NT2/D1 (cell line): ENCODE data around the gene SH3RF1.
"Not testable (repeated sequence)": the region's sequence is repeated elsewhere in the genome, so short reads cannot be mapped to it uniquely, and the experiment has no call there.

Experiments used
- DNase-seq: peaks from one replicate; pipeline ENCODE4 v3.0.0-alpha.2; 2011; ENCODE audit warnings: low read depth, low spot score
- H3K27me3 ChIP-seq: 2 replicates; pipeline ENCODE4 v1.6.0; 2011; ENCODE audit warnings: mild to moderate bottlenecking; ENCODE audit not compliant: insufficient read length, insufficient read depth
- H3K36me3 ChIP-seq: 2 replicates; pipeline ENCODE4 v1.6.1; 2011; ENCODE audit warnings: mild to moderate bottlenecking, low read length, mixed read lengths; ENCODE audit not compliant: insufficient read depth, insufficient read length
- H3K4me1 ChIP-seq: 2 replicates; pipeline ENCODE4 v1.5.1; 2011; ENCODE audit not compliant: insufficient read depth, insufficient read length
- H3K4me3 ChIP-seq: 2 replicates; pipeline ENCODE4 v1.5.1; 2011; ENCODE audit warnings: low read depth; ENCODE audit not compliant: insufficient read length
- H3K9ac ChIP-seq: 2 replicates; pipeline ENCODE4 v1.6.0; 2011; ENCODE audit warnings: low read depth; ENCODE audit not compliant: insufficient read length
- H3K9me3 ChIP-seq: 2 replicates; pipeline ENCODE4 v1.5.1; 2011; ENCODE audit warnings: mild to moderate bottlenecking, low read length; ENCODE audit not compliant: insufficient read depth
- SUZ12 ChIP-seq: IDR thresholded peaks from 2 replicates; pipeline ENCODE4 v1.6.1; 2011; ENCODE audit not compliant: insufficient read length, insufficient read depth; ENCODE audit errors: extremely low read depth
- YY1 ChIP-seq: IDR thresholded peaks from 2 replicates; pipeline ENCODE4 v1.6.1; 2011; ENCODE audit not compliant: insufficient read length, insufficient read depth
- ZNF274 ChIP-seq: IDR thresholded peaks from 2 replicates; pipeline ENCODE4 v1.6.1; 2011; ENCODE audit warnings: mild to moderate bottlenecking, low read depth, low read length

The SH3RF1 gene

DNA sequence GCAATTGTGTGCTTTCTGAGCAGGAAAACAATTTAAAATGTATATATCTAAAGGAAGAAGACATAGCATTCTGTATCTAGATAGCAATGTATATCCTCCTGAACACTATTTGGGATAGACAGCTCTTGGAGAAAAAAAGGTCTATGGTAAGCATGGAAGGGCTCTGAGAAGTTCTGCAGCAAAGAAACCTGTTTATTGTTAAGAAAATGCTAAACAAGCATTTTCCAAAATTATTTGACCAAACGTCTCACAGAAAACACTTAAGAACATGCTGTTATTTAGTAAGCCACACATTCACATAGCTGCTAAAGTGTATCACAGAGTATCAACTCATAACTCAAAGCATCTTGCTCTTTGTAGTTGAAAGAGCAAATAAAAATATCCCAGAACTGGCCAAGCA, 67.9 kb downstream of the SH3RF1 start:
- H3K9me3 ChIP-seq, result no peaks in the 10 kb centered on the region
- TF ChIP-seq SUZ12 (no peak), YY1 (no peak), ZNF274 (no peak)
- no peaks in the 10 kb centered on the region for H3K27me3 ChIP-seq
- no peak overlapping the region for H3K4me3 ChIP-seq
- DNase-seq, result no peak
- peaks cover 2% of the 10 kb centered on the region for H3K4me1 ChIP-seq
- no peak overlapping the region for H3K9ac ChIP-seq
- H3K36me3 ChIP-seq, result no peaks in the 10 kb centered on the region

DNA sequence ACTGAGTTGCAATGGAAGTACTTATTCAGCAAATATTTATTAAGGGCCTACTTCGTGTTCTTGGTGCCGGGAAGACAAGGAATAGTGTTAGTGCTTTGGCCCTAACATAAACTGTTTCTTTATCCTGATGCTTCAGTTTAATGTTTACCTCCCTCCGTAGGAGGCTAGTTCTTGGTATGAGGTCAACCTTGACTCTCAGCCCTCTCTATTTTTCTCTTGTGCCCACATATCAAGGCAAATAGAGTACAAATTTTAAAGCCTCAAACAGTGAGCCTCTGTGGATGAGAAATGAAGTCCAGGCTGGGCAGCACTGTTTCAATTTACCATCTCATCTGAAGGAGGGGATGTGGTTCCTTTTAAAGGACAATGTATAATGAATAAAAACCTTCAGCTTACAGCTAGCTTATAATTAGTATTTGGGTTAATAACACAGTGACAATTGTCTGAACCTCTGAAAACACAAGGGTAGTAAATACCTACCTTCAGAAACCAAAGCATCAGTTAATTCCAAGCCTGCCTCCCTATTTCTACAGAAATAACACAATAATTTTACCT, 68.5 kb downstream of the SH3RF1 start:
- no peaks in the 10 kb centered on the region for H3K36me3 ChIP-seq
- no peak for DNase-seq
- TF ChIP-seq YY1 (no peak), SUZ12 (no peak), ZNF274 (no peak)
- no peak overlapping the region for H3K4me3 ChIP-seq
- H3K9ac ChIP-seq, result no peak overlapping the region
- H3K4me1 ChIP-seq, result peaks cover 2% of the 10 kb centered on the region
- H3K27me3 ChIP-seq, result no peaks in the 10 kb centered on the region
- H3K9me3 ChIP-seq, result no peaks in the 10 kb centered on the region

DNA sequence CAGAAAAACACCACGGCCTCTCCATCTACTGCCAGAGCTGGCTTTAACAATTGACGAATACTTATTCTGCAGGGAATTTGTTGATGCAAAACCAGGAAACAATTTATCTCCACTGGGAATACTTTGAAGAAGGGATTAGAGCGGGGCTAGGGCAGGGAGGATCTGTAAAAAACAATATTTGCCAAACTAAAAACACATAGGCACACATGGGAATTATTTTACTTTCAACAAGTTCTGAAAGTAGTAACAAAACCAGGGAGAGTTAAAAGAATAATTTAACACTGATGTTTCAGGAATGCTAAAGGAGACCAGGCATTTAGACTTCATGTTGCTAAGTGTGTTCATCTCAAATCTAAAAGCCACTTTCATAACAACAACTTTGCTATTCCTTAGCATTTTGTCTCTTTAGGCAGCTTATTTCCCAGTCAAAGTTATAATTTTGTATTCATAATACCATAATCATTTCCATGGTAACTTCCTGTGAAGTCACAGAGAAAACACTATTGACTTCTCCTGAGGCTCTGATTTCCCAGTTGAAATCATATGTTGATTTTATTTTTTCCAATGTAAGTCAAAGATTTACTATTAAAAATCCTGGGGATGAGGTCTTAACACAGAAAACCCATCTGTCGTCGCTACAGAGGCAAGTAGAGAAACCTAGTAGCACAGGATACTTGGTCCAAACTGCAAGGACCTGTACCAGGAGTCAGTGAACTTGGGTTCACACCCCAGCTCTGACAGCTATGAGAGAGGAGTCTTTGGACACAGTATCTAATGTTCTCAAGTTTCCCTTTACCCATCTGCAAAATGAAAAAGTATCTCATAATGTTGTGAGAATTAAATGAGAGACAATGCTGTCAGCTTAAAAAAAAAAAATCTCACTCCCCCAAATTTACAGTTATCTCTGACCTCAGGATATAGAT, 69.3 kb downstream of the SH3RF1 start:
- Histone ChIP-seq H3K4me3 (no peak overlapping the region), H3K4me1 (peaks cover 2% of the 10 kb centered on the region), H3K9me3 (no peaks in the 10 kb centered on the region), H3K27me3 (no peaks in the 10 kb centered on the region), H3K9ac (no peak overlapping the region), H3K36me3 (no peaks in the 10 kb centered on the region)
- no peak for DNase-seq
- TF ChIP-seq ZNF274 (no peak), YY1 (no peak), SUZ12 (no peak)

DNA sequence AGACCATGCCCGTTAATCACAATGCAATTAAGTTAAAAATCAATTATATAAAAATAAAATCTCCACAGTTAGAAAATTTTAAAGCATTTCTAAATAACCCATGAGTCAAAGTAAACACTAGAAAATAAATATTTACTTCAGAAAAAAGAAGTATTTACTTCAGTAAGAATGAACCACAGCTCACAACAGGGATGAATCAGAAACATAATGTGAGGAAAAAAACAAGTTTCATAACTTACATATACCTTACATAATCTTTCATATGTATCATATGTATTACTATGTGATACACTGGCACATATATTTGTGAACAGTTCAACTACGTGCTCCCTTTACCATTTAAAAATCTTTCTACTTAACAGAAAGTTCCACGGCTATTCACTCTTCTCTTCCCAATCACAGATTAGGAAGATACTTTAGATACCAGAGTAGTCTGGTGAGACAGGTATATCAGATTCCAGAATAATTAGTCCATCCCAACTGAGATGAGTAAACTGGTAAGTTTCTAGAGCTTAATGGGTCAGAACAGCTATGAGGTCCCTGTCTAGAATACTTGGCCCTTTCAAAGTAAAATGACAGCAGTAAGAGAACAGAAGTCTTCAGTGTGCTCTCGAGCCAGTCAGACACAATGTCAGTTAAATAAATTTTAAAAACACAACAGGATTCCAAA, 70.3 kb downstream of the SH3RF1 start:
- Histone ChIP-seq H3K9ac (no peak overlapping the region), H3K36me3 (no peaks in the 10 kb centered on the region), H3K4me3 (no peak overlapping the region), H3K4me1 (peaks cover 2% of the 10 kb centered on the region), H3K9me3 (no peaks in the 10 kb centered on the region), H3K27me3 (no peaks in the 10 kb centered on the region)
- TF ChIP-seq ZNF274 (no peak), YY1 (no peak), SUZ12 (no peak)
- DNase-seq, result no peak

DNA sequence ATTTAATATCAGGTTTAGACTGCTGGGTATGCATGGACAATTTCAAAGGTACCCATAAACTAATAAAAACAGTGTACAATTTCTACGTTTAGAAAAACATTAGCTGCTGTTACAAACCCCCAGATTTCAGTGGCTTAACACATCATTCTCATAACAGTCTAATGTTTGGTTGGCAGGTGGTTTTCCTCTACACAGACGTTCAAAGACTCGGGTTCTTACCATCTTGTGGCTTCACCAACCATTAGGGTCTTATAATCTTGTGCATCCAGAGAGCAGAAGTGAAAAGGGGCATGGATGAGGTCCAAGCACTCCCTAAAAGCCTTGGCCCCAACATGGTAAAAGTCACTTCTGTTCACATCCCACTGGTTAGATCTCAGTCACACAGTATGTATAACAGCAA, 71.6 kb downstream of the SH3RF1 start:
- DNase-seq, result no peak
- Histone ChIP-seq H3K9me3 (no peaks in the 10 kb centered on the region), H3K27me3 (no peaks in the 10 kb centered on the region), H3K36me3 (no peaks in the 10 kb centered on the region), H3K4me1 (peaks cover 2% of the 10 kb centered on the region), H3K4me3 (no peak overlapping the region), H3K9ac (no peak overlapping the region)
- TF ChIP-seq YY1, result no peak
- TF ChIP-seq SUZ12, result no peak
- no peak for TF ChIP-seq ZNF274

DNA sequence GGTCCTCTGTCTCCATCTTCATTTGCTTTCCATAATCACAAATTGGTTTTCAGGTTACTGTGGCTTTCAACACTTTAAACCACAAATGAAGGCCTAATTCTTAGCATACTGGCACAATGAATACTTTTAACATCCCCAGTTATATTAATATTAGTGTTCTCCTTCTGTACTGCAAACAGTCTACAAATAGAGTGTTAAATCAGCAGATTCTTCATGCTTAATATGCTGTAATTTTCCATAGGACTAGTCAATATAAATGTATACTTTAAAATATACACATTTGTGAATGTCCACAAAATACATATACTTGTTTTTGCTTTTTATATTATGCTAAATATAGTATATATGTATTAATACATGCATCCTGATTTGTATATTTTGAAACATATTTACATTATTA, 72.6 kb downstream of the SH3RF1 start:
- no peak for TF ChIP-seq SUZ12
- no peak for TF ChIP-seq YY1
- TF ChIP-seq ZNF274, result no peak
- DNase-seq, result no peak
- H3K9me3 ChIP-seq, result no peaks in the 10 kb centered on the region
- no peaks in the 10 kb centered on the region for H3K36me3 ChIP-seq
- H3K4me1 ChIP-seq, result peaks cover 2% of the 10 kb centered on the region
- H3K9ac ChIP-seq, result no peak overlapping the region
- H3K27me3 ChIP-seq, result no peaks in the 10 kb centered on the region
- H3K4me3 ChIP-seq, result no peak overlapping the region

DNA sequence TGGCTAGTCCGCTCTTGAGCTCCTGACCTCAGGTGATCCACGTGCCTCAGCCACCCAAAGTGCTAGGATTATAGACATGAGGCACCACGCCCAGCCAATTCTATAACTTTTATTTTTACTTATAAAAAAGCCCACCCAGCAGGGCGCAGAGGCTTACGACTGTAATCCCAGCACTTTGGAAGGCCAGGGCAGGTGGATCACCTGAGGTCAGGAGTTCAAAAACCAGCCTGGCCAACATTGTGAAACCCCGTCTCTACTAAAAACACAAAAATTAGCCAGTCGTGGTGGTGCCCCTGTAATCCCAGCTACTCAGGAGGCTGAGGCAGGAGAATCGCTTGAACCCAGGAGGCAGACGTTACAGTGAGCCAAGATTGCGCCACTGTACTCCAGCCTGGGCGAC, 73.5 kb downstream of the SH3RF1 start:
- not testable (repeated sequence) for H3K9me3 ChIP-seq, H3K9ac ChIP-seq, H3K4me3 ChIP-seq, H3K36me3 ChIP-seq, H3K4me1 ChIP-seq, DNase-seq, H3K27me3 ChIP-seq
